DOHH2 (cell line): ENCODE results near the gene ZNF695.

ENCODE experiments used
- H3F3A ChIP-seq: fragments of 200-600 bp; sonication (generic), shearing (Covaris generic); 2 replicates; pipeline ENCODE4 v1.6.0; 2016; ENCODE audit warnings: antibody characterized with exemption, mild to moderate bottlenecking; ENCODE audit not compliant: control insufficient read depth, insufficient read depth
- H3K27ac ChIP-seq: fragments of 200-600 bp; sonication (generic); 2 replicates; pipeline ENCODE4 v1.5.1; 2014; ENCODE audit warnings: low read depth, mild to moderate bottlenecking, low read length, moderate library complexity
- H3K27me3 ChIP-seq: fragments of 200-600 bp; sonication (generic); 2 replicates; pipeline ENCODE4 v1.6.1; 2014; ENCODE audit warnings: mild to moderate bottlenecking, low read length, mixed read lengths; ENCODE audit not compliant: control insufficient read depth
- H3K36me3 ChIP-seq: fragments of 200-600 bp; sonication (generic); 2 replicates; pipeline ENCODE4 v1.6.1; 2014; ENCODE audit warnings: mild to moderate bottlenecking, low read length, moderate library complexity, mixed read lengths; ENCODE audit not compliant: control insufficient read depth
- H3K4me1 ChIP-seq: fragments of 200-600 bp; sonication (generic); 2 replicates; pipeline ENCODE4 v1.6.1; 2014; ENCODE audit warnings: mild to moderate bottlenecking, low read length, mixed read lengths; ENCODE audit not compliant: control insufficient read depth
- H3K4me2 ChIP-seq: fragments of 200-600 bp; sonication (generic); 2 replicates; pipeline ENCODE4 v1.6.0; 2014; ENCODE audit warnings: mild to moderate bottlenecking, low read length, moderate library complexity
- H3K4me3 ChIP-seq: fragments of 200-600 bp; sonication (generic); 2 replicates; pipeline ENCODE4 v1.5.1; 2014; ENCODE audit warnings: mild to moderate bottlenecking, low read length, mixed read lengths
- H3K79me2 ChIP-seq: fragments of 200-600 bp; sonication (generic); 2 replicates; pipeline ENCODE4 v1.6.1; 2014; ENCODE audit warnings: mild to moderate bottlenecking, low read length, mixed read lengths; ENCODE audit not compliant: control insufficient read depth
- H3K9me2 ChIP-seq: fragments of 200-600 bp; sonication (generic); replicated peaks from 2 replicates; pipeline ENCODE4 v1.6.1; 2014; ENCODE audit warnings: mild to moderate bottlenecking, low read length, mixed read lengths; ENCODE audit not compliant: control insufficient read depth
- H3K9me3 ChIP-seq: fragments of 200-600 bp; sonication (generic); 2 replicates; pipeline ENCODE4 v1.6.1; 2014; ENCODE audit warnings: antibody characterized with exemption, low read length, mixed read lengths; ENCODE audit not compliant: control insufficient read depth, insufficient read depth
- H4K20me1 ChIP-seq: fragments of 200-600 bp; sonication (generic); 2 replicates; pipeline ENCODE4 v1.6.0; 2014; ENCODE audit warnings: low read depth, mild to moderate bottlenecking, antibody characterized with exemption, low read length, moderate library complexity; ENCODE audit not compliant: control insufficient read depth, insufficient read depth
- CTCF ChIP-seq: fragments of 200-600 bp; sonication (generic); IDR thresholded peaks from one replicate; pipeline ENCODE4 v1.5.1; 2014; ENCODE audit warnings: antibody characterized with exemption, mild to moderate bottlenecking, low read depth, low read length; ENCODE audit not compliant: poor library complexity, severe bottlenecking
- EZH2phosphoT487 ChIP-seq: fragments of 200-600 bp; sonication (generic); IDR thresholded peaks from 2 replicates; pipeline ENCODE4 v1.6.1; 2017; ENCODE audit warnings: borderline replicate concordance, mild to moderate bottlenecking, antibody characterized with exemption, low read length, moderate library complexity, mixed read lengths

ZNF695 gene

GRCh38 chr1:246966502-246966901 is 41.4 kb downstream of the ZNF695 start:
- H3F3A ChIP-seq = no peaks in the 10 kb centered on the region
- H3K9me2 ChIP-seq = no peaks in the 10 kb centered on the region
- peaks cover 5% of the 10 kb centered on the region; the same call in 1 of the 2 replicates for H3K4me1 ChIP-seq
- no peaks in the 10 kb centered on the region for H3K79me2 ChIP-seq
- H3K4me2 ChIP-seq = no peak overlapping the region
- no peak overlapping the region for H3K27ac ChIP-seq
- no peaks in the 10 kb centered on the region for H4K20me1 ChIP-seq
- peaks cover 18% of the 10 kb centered on the region; the same call in 1 of the 2 replicates for H3K9me3 ChIP-seq
- TF ChIP-seq CTCF = no peak
- no peak for TF ChIP-seq EZH2phosphoT487
- H3K4me3 ChIP-seq = no peak overlapping the region
- no peaks in the 10 kb centered on the region for H3K27me3 ChIP-seq
- H3K36me3 ChIP-seq = no peaks in the 10 kb centered on the region

- no peaks in the 10 kb centered on the region for H3K79me2 ChIP-seq
- H4K20me1 ChIP-seq = no peaks in the 10 kb centered on the region
- H3K27me3 ChIP-seq = no peaks in the 10 kb centered on the region
- H3K27ac ChIP-seq = no peak overlapping the region
- H3K4me1 ChIP-seq = peaks cover 20% of the 10 kb centered on the region
- H3K9me2 ChIP-seq = no peaks in the 10 kb centered on the region
- H3K4me3 ChIP-seq = peak overlapping the region; percentile 12
- TF ChIP-seq EZH2phosphoT487 (no peak), CTCF (peak; percentile 37)
- no peaks in the 10 kb centered on the region for H3K9me3 ChIP-seq
- peak overlapping the region; percentile 46 for H3K4me2 ChIP-seq
- peaks cover 5% of the 10 kb centered on the region for H3F3A ChIP-seq
- H3K36me3 ChIP-seq = no peaks in the 10 kb centered on the region
Measured at GRCh38 chr1:246959944-246960693, 47.7 kb downstream of the ZNF695 start.

GRCh38 chr1:246954126-246954525 is 53.7 kb downstream of the ZNF695 start:
- Histone ChIP-seq H3K79me2 (no peaks in the 10 kb centered on the region), H3K4me3 (no peak overlapping the region), H3K27me3 (no peaks in the 10 kb centered on the region), H3K9me2 (no peaks in the 10 kb centered on the region), H3K27ac (no peak overlapping the region), H3K4me1 (peaks cover 5% of the 10 kb centered on the region), H3K9me3 (no peaks in the 10 kb centered on the region), H3F3A (no peaks in the 10 kb centered on the region), H3K4me2 (no peak overlapping the region), H4K20me1 (no peaks in the 10 kb centered on the region), H3K36me3 (no peaks in the 10 kb centered on the region)
- no peak for TF ChIP-seq EZH2phosphoT487
- no peak for TF ChIP-seq CTCF
